NCI-H2029 (cell line): ENCODE measurements around the gene PLEKHO1.

Experiments
- DNase-seq: peaks from one replicate; lab custom pipeline; 2025; lab: John Stamatoyannopoulos, UW

The PLEKHO1 gene

GRCh38 chr1:150150133-150151021 is 661 bp downstream of the PLEKHO1 start:
- DNase-seq: no peak

GRCh38 chr1:150151291-150152181 is 1.8 kb downstream of the PLEKHO1 start:
- DNase-seq: no peak

GRCh38 chr1:150152182-150152536 is 2.4 kb downstream of the PLEKHO1 start:
- DNase-seq: no peak

GRCh38 chr1:150152772-150153456 is 3.2 kb downstream of the PLEKHO1 start:
- no peak for DNase-seq

- DNase-seq: no peak
These were observed 4.4 kb downstream of the PLEKHO1 start for GRCh38 chr1:150154143-150154542.

GRCh38 chr1:150155413-150156071 is 5.8 kb downstream of the PLEKHO1 start:
- no peak for DNase-seq

- DNase-seq: no peak
These were observed 7.3 kb downstream of the PLEKHO1 start for GRCh38 chr1:150156868-150157603.

- DNase-seq: no peak
These were observed 9.8 kb downstream of the PLEKHO1 start for GRCh38 chr1:150159550-150159949.

- DNase-seq: no peak
These were observed 11.4 kb downstream of the PLEKHO1 start for GRCh38 chr1:150160964-150161621.

GRCh38 chr1:150161747-150162581 is 12.2 kb downstream of the PLEKHO1 start:
- no peak for DNase-seq

- no peak for DNase-seq
These were observed 12.8 kb downstream of the PLEKHO1 start for GRCh38 chr1:150162582-150162861.

GRCh38 chr1:150162862-150163706 is 13.4 kb downstream of the PLEKHO1 start:
- DNase-seq: peak; percentile 96

- DNase-seq: no peak
These were observed 14.5 kb downstream of the PLEKHO1 start for GRCh38 chr1:150164224-150164623.

- no peak for DNase-seq
These were observed 15.1 kb downstream of the PLEKHO1 start for GRCh38 chr1:150164779-150165178.

GRCh38 chr1:150165622-150166612 is 16.2 kb downstream of the PLEKHO1 start:
- peak; percentile 23 for DNase-seq

GRCh38 chr1:150168960-150169601 is 19.4 kb downstream of the PLEKHO1 start:
- no peak for DNase-seq

- DNase-seq: no peak
These were observed 22.1 kb downstream of the PLEKHO1 start for GRCh38 chr1:150171801-150172200.
